ENCODE measurements around the gene ABCC6.
"Not testable (repeated sequence)": the region's sequence is repeated elsewhere in the genome, so short reads cannot be mapped to it uniquely, and the experiment has no call there.

Gene ABCC6

DNA sequence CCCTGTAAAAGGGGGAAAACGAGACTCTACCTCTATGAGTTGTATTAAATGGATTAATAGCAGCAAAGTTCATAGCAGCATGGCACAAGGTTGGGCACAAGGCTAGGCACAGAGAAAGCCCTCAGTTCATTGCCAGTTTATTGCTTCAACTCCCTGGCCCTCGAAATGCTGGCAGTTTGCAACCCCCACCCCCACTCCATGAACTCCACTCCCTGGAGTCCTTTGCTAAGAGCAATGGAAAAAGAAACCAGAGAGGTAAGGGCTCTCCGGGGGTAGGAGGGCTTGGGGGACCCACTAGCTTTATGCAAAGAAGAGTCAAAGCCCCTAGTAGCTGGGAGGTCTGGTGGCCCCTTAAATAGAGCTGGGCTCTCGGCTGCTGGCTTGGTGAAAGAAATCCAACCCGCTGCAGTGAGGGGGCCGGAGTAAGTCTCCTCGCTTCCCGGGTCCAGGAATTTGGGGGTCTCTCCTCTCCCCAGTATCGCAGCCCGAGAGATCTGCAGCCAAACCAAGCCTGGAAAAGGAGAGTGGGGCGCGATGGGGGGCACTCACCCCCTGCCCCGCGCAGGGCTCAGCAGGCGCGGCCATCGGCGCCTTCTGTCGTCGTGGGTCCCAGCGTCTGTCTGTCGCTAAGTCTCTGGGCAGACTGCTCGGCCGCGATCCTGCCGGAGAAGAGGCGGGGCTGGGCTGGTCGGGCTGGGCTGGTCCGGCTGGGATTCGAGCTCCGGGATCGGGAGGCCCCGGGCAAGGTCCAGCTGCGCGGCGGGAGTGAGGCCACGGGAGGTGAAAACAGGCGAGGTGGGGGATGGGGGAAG is at the start of gene ABCC6:
TSS of gene ABCC6 (minus strand) at position 645 of the 812 bp plus-strand sequence. CDS start at position 585, 60 bp downstream.
- not testable (repeated sequence) for DNase-seq (ENCODE audit: low read depth)

DNA sequence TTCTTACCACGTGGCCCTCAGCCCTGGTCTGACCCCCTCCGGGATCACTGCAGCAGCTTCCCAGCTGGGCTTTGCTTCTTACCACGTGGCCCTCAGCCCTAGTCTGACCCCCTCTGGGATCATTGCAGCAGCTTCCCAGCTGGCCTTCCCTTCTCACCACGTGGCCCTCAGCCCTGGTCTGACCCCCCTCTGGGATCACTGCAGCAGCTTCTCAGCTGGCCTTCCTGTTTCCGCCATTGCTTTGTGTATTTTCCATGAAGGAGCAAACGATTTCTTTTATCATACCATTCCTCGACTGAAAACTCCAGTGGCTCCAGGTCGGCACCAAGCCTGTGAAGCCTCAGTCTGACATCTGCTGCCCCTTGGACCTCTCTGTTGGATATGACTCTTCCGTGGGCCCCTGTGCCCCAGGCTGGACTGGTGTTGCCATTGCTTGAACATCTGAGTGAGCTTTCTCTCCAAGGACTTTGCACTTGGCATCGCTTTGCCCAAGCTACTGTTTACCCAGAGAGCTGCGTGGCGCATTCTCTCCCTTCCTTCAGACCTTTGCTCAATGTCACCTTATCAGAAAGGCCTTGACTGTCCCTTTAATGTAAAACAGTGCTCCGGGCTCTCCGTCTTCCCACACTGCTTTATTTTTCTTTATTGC is 49.4 kb upstream of the ABCC6 start:
- not testable (repeated sequence) for DNase-seq (ENCODE audit: low read depth)

DNA sequence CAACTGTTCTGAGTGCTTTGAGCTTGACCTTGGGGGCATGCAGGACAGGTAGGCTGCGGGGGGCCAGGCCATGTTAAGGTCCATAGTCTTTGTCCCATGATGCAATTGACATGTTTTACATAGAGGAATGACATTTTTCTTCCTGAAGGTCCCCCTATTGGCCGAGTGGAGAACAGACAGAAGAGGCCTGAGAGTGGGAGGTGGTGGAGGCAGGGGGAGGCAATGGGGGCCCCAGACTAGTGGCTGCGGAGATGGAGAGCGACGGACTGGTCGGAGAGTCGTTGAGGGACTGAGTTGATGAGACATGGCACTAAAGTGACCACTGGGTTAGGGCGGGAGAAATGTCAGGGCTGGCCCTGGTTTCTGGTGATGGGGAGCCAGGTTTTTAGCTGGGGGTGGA is 48.4 kb upstream of the ABCC6 start:
- DNase-seq (ENCODE audit: low read depth) = not testable (repeated sequence)

DNA sequence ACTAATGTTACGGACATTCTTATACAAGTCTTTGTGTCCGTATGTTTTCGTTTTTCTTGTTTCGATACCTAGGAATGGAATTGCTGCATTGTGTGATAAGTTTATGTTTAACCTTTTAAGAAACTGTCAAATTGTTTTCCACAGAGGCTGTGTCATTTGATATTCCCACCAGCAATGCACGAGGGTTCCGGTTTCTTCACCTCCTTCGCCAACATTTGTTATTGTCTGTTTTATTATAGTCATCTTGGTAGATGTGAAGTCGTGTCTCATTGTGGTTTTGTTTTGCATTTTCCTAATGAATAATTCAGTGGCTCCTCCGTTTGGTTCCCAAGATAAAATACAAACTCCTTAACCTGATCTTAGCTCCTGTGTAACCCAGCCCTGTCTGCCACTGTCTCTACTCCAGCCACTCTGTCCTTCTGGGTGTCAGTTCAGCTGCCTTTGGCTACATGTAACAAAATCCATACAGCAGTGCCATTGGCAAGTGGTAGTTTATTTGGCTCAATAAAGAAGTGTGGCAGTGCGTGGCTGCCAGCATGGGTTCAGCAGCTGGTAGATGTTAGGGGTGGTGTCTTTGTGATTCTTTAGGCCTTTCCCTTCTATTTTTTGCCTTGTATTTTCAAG is 45.0 kb upstream of the ABCC6 start:
- DNase-seq (ENCODE audit: low read depth) = not testable (repeated sequence)

DNA sequence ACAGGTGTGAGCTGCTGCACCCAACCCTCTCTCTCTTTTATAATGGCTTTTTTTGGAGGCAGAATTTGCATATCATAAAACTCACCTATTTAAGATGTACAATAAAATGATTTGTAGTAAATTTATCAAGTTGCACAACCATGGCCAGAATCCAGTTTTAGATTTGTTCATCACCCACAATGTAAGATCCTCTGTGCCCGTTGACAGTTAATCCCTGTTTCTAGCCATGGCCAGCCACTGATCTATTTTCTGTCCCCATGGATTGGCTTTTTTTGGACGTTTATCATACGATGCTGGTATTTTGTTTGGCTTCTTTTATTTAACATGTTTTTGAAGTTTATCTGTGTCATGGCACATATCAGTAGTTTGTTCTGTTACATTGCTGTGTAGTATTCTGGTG is 44.4 kb upstream of the ABCC6 start:
- DNase-seq (ENCODE audit: low read depth) = not testable (repeated sequence)

DNA sequence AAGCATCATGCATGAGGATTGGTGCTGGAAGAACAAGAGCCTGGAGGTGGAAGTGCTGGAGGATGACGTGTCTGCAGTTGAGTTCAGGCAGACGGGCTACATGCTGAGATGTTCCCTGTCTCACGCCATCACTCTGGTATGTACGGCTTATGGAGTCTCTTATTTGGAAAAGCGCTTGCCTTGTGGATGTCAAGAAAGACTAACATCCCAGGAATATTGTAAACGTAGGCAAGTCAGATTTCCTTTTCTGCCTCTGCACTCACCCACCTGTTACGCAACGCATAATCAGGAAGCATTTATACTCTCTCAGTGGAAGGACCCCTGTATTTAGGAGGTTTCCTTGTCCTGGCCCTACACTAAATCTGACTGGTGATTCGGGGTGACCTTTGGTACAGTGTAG is 41.8 kb upstream of the ABCC6 start:
- not testable (repeated sequence) for DNase-seq (ENCODE audit: low read depth)

DNA sequence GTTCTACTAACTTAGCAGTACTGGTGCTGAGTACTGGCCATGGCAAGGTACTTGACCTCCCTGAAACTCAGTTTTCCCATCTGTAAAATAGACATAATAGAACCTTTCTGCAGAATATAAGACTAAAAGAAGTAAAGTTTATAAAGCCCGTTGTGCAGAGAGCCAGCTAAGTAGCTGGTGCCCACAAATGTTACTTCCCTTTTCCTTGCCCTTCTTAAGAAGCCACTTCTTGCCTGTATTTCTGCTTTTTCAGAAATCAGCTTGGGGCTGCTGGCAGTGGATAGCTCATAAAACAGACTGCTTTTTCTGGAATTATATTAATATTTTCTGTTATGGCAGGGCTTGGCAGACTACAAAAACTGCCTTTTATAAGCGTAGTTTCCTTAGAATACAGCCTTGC is 40.7 kb upstream of the ABCC6 start:
- not testable (repeated sequence) for DNase-seq (ENCODE audit: low read depth)

DNA sequence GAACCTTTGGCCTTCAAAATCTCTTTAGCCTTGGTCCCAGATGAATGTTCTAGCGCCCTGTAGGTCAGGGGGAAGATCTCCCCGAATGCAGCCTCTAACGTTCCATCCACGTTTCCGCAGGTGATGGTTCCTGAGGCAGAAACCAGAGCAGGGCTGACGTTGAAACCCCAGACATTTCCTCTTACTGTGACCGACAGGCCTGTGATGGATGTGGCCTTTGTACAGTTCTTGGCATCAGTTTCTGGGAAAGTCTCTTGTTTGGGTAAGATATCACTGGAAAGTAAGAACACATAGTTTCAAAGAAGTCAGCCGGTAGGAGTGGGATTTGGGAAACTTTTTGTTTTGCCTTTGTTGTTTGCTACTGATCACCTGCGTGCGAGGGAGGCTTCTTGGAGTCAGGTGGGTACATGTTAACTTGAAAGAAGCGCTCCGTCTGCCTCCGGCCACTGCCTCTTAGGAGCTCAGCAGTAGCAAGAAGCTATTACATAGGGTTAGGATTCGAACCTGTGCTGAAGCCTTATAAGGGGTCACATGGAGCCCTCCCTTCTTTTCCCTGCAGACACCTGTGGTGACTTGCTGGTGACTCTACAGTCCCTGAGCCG is 39.8 kb upstream of the ABCC6 start:
- DNase-seq (ENCODE audit: low read depth) = not testable (repeated sequence)

DNA sequence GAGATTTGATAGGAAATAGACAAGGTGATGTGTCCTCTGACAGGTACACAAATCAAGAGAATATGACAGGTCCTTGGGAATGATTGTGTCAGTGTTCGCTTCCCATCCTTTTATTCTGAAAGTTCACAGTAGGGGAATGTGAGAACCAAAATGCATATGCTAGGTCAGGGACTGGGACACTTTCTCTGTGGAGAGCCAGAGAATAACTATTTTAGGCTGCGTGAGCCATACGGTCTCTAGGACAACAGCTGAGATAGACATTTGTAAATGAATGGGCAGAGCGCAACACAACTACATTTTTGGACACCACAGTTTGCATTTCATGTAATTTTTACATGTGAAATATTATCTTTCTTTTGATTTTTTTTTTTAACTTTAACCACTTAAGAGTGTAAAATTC is 36.7 kb upstream of the ABCC6 start:
- DNase-seq (ENCODE audit: low read depth) = not testable (repeated sequence)

DNA sequence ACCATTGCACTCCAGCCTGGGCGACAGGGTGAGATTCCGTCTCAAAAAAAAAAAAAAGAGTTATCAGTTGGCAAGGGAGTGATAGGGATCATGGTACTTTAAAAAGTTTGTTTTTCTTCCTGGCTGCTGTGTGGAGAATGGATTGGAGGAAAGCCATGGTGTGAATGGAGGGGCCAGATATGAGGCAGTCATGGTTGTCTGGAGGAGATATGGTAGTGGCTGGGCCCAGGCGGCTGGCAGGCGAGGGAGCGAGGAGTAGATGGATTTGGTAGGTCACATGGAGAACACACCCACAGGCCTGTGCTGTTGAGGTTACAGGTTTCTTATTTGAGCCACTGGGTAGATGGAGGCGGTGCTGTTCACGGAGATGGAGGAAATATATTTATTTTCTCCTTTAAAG is 35.5 kb upstream of the ABCC6 start:
- not testable (repeated sequence) for DNase-seq (ENCODE audit: low read depth)

DNA sequence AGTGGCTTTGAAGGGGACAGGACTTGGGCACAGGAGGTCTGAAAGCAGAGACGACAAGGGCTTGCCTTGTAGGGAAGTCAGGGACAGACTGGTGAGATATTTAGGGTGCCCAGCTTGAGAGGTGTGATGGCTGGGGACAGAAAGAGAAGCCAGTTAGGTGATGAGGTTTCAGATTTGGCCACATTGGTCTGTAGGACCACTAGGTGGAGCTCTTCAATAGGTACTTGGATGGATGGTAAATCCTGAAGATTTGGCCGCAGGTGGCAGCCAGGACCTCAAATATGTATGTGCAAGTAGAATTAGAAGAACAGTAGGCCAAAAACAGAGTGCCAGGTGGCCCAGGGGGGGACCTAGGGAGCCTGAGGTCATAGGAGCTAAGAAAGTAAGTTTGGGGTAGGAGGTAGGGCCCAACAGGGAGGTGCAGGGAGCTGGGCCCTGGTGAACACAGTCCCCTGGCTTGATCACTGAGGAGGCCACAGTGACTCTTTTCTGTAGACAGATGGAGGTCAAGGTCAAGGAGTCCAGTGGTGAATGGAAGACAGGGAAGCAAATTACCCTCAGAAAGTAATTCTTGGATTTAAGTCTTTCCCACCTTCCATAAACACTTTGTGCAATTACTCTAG is 34.1 kb upstream of the ABCC6 start:
- not testable (repeated sequence) for DNase-seq (ENCODE audit: low read depth)

DNA sequence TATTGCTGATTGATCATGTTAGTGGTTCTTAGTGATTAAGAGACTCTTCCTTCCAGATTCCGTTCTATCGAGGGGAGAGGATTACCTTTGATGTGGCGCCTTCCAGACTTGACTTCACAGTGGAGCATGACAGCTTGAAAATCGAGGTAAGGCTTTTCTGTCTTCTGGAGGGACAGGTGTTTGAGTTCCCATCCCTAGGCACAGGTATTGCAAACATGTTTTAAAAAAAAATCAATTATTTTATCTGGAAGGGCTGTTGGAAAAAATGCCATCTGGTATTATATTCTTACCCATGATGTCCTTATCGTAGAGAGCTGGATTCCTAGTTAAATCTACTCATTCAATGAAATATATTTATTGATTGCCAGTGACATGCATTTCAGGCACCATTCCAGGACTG is 29.1 kb upstream of the ABCC6 start:
- not testable (repeated sequence) for DNase-seq (ENCODE audit: low read depth)

DNA sequence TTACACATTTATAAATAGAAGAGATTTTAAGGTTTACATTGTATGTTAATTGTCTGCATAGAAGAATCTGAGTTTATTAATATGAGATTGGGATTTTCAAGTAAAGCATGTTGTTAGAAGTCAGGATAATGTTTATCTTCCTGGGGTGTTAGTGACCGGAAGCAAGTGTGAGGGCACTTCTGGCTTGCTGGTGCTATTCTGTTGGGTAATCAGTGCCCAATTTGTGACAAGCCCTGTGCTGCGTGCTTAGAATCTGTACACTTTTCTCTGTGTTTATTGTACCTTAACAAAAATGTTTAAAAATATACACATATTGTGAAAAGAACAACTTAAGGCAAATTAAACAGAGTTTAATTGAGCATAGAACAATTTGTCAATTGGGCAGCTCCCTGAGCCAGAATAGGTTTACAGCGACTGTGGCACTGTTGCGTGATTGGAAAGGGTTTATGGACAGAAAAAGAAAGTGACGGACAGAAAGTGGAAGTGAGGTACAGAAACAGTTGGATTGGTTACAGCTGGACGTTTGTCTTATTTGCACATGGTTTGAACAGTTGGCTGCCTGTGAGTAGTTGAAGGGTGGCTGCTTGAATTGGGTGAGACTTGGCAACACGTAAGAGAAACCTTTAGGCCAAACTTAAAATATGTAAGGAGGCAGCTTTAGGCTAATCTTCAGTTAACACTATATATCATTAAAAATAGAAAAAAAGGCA is 26.5 kb upstream of the ABCC6 start:
- not testable (repeated sequence) for DNase-seq (ENCODE audit: low read depth)

DNA sequence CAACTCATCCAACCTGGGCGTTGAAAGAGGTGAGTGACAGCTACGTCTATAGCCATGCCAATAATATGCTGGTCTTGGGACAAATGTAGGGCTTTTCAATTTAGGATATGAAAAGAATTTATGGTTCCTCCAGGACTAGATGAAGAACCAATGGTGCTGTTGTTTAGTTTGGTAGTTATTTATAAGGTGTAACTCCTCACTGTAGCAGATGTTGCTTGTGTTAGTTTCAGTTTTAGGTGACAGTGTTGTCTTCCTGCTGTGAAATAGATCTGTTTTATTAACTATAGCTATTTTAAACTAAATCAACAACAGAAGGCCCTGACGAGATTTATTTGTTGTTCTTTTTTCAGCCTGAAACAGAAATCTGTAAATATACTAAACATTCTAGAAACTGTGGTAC is 24.1 kb upstream of the ABCC6 start:
- not testable (repeated sequence) for DNase-seq (ENCODE audit: low read depth)

DNA sequence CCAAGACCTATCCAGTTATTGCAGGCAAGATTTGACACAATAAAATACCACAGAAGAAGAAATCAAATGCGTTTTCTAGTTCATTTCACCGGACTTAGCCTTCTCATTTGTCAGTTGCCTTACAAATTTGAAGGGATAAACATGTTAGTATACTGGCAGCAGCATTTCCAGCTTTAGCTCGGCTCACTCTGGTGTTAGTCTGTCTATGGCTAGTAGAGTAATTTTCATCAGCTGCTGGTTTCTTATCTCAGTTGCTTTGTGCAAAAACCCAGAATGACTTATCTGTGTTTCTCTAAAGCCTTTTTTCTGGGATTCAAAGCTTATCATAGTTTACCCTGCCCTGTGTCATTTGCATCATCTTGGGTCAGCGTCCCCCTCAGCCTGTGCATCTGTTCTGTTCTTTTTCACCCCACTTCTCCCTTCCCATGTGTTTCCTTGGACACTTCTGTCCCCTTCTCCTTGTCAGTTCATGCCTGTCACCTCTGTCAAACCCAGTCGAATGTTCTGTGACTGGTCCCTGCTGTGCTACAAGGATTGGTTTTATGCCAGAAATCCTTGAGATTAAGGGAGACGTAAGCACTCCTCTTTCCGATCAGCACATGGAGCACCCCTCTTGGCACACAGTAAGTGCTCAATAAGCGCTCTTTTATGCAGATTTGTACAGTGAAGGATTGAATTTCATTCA is 23.4 kb upstream of the ABCC6 start:
- DNase-seq (ENCODE audit: low read depth) = not testable (repeated sequence)

DNA sequence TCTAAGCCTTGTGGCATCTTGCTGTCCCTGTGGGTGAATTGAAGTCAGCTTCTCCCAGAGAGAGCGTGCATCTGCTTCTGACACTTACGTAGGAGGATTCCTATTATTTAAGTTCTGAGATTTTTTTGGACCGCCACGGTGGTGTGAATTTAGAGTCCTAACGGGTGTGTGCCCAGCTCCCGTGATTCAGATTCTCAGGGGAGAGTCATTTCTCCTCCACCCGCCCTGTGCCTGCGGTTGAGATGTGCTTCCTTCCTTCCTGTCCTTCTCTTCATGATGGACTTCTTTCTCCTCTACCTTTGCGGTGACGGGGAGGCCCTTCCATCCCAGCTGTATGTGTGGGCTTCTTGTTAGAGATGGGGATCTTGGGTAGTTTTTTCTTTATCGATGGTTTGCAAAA is 20.6 kb upstream of the ABCC6 start:
- not testable (repeated sequence) for DNase-seq (ENCODE audit: low read depth)

DNA sequence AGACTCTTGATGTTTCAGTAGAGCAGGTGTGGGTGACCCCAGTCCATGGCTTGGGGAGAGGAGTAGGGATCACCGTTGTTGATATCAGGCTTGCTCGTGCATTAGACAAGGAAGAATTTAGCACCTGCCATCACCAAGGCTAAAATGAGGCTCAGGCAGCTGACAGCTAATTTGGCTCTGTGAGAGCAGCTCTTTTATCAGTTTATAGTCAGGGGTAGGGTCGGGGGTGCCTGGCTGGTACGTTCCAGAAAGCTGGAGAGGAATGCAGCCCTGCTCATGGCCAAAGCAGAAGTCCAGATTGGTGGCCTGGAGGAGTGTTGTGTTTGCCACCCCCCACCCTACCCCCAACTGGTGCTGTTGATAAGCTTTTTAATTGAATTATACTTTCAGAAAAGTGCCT is 17.4 kb upstream of the ABCC6 start:
- not testable (repeated sequence) for DNase-seq (ENCODE audit: low read depth)

DNA sequence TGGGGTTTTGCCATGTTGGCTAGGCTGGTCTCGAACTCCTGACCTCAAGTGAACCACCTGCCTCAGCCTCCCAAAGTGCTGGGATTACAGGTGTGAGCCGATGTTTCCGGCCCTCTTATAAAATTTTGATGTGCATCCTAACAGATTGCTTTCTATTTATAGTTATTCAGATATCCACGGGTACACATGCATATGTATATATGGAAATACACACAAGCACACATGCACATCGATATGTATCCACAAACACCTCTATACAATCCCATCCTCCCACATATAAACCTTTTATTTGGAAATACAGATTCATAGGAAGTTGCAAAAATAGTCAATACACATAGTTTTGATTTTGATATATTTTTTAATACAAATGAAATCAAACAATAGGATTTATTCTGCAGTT is 14.4 kb upstream of the ABCC6 start:
- not testable (repeated sequence) for DNase-seq (ENCODE audit: low read depth)

DNA sequence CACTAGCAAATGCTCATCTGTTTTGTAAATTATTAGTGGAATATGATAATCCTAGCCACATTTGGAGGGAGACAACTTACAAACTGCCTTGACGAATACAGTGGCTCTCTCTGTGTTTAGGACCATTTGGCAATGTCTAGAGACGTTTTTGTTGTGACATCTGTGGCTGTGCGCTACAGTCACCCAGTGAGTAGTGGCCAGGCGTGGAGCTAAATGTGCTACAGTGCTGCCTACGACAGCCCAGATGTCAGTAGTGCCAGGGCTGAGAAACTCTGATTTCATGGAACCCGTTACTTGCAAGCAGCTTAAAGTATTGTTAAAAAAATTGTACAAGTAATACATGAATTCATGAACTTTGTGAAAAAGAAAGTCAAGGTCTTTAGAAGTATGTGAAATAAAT is 13.8 kb upstream of the ABCC6 start:
- DNase-seq (ENCODE audit: low read depth) = not testable (repeated sequence)

DNA sequence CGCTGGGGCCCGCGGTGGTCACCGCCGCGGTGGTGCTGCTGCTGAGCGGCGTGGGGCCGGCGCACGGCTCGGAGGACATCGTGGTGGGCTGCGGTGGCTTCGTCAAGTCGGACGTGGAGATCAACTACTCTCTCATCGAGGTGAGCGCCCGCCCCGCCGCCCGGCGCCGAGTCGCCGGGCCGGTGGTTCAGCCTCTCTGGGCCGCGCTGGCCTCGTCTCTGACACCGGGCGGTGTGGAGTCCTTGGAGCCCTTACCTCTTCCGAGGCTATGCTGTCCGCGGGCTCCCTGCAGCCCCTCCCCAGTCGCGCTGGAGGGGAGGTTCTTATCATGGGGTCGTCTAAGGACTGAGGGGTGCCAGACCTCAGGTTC is 9.4 kb upstream of the ABCC6 start:
- DNase-seq (ENCODE audit: low read depth) = not testable (repeated sequence)
